ENCODE results near the gene GRIA3. TPM values are rescaled to one million over a fixed set of nuclear protein-coding genes. Genes with fewer than 3 reads are reported as not detected.

The GRIA3 gene
- total RNA-seq, 1 donor from 2014 or later: 12.4 TPM

DNA sequence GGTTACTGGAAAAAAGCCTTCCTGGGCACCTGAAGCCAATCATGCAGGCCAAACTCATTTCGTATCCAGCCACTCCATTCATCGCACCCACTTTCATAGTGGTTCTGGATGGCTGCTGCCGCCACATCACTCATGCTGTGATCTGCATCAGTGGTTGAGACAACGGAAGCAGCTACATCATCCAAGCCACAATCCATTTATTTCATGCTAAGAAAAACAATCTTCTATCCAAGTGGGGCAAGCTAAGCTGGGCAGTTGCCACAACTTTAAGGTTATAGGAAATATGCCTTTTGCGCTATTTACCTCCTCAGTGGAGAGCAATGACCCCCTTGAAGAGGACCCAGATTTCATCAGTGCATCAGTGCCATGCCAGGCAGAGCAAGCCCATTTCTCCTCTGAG, 124.6 kb downstream of the GRIA3 start:
- no peaks in the 10 kb centered on the region for H3K4me1 Mint-ChIP-seq (ENCODE audit: unreplicated experiment)
- DNase-seq (ENCODE audit: extremely low spot score, unreplicated experiment): no peak
- H3K36me3 Mint-ChIP-seq: no peaks in the 10 kb centered on the region

DNA sequence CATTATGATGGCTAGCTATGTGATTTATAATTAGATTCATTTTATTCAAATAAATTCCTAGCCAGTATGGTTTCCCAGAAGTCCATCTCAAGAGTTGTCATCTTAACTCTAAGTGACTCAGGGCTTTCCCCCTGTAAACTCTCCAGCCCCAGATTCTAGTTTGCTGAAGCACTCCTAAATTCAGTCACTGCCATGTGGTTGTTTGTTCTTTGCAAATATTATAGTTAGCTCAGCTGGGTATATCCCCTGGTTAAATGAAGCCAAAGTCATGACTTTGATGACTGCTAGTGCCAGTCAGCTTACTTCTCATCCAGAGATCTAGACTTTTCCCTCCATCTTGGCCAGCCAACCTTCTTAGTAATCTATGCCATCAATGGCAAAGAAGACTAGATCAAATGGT, 126.0 kb downstream of the GRIA3 start:
- TF ChIP-seq, protein P1, sequence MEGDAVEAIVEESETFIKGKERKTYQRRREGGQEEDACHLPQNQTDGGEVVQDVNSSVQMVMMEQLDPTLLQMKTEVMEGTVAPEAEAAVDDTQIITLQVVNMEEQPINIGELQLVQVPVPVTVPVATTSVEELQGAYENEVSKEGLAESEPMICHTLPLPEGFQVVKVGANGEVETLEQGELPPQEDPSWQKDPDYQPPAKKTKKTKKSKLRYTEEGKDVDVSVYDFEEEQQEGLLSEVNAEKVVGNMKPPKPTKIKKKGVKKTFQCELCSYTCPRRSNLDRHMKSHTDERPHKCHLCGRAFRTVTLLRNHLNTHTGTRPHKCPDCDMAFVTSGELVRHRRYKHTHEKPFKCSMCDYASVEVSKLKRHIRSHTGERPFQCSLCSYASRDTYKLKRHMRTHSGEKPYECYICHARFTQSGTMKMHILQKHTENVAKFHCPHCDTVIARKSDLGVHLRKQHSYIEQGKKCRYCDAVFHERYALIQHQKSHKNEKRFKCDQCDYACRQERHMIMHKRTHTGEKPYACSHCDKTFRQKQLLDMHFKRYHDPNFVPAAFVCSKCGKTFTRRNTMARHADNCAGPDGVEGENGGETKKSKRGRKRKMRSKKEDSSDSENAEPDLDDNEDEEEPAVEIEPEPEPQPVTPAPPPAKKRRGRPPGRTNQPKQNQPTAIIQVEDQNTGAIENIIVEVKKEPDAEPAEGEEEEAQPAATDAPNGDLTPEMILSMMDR (conservative IDR thresholded peaks at IDR 0.05): no peak
- Mint-ChIP-seq H3K9me3 (peaks cover 5% of the 10 kb centered on the region), H3K4me3 (no peak overlapping the region), H3K27me3 (no peaks in the 10 kb centered on the region), H3K4me1 (ENCODE audit: unreplicated experiment) (no peaks in the 10 kb centered on the region), H3K36me3 (no peaks in the 10 kb centered on the region), H3K27ac (no peak overlapping the region)
- no peak for DNase-seq (ENCODE audit: extremely low spot score, unreplicated experiment)

More for the DNA sequence above, 124.6 kb downstream of the GRIA3 start:
- H3K9me3 Mint-ChIP-seq: peaks cover 8% of the 10 kb centered on the region
- no peaks in the 10 kb centered on the region for H3K27me3 Mint-ChIP-seq
- no peak overlapping the region for H3K4me3 Mint-ChIP-seq
- no peak overlapping the region for H3K27ac Mint-ChIP-seq
- TF ChIP-seq, protein P1 (conservative IDR thresholded peaks at IDR 0.05): no peak

DNA sequence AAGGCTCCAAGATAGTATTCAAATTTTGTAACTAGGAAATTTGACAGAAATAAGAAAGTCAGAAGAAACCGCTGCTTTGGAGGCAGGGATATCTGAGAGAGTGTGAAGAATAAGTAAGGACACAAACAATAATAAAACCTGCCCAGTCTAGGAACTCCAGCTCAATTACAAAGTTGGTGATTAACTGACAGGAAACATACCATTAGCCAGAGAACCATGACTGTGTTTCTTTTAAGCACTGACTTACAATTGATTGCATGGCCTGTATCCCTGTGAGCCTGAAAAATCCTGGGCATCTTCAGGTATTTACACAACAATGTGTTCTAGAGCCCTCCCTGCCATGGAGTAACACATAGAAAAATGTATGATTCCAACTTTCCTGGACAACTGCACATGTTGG, 127.4 kb downstream of the GRIA3 start:
- Mint-ChIP-seq H3K4me1 (ENCODE audit: unreplicated experiment) (no peaks in the 10 kb centered on the region), H3K27ac (no peak overlapping the region), H3K4me3 (no peak overlapping the region), H3K9me3 (peaks cover 5% of the 10 kb centered on the region), H3K27me3 (no peaks in the 10 kb centered on the region), H3K36me3 (no peaks in the 10 kb centered on the region)
- no peak for DNase-seq (ENCODE audit: extremely low spot score, unreplicated experiment)
- TF ChIP-seq, protein P1 (conservative IDR thresholded peaks at IDR 0.05): no peak

DNA sequence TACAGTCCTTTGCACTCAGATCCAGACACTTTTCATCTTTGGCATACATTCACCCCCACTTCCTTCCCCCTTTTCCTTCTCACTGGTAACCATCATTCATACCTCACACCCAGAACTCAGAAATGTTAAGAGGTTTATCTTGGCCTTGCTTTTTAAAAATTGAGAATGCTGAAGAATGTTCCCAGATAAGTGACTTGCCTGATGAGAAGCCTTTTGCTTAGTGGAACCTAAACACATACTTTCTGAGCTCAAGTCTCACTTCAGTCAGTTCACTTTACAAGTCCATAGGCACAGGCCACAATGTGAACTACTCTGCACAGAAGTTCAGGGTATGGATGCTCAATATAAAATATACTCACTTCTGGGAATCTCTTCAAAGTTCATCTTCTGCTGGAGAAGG, 129.4 kb downstream of the GRIA3 start:
- TF ChIP-seq, protein P1 (conservative IDR thresholded peaks at IDR 0.05): no peak
- no peak overlapping the region for H3K4me3 Mint-ChIP-seq

DNA sequence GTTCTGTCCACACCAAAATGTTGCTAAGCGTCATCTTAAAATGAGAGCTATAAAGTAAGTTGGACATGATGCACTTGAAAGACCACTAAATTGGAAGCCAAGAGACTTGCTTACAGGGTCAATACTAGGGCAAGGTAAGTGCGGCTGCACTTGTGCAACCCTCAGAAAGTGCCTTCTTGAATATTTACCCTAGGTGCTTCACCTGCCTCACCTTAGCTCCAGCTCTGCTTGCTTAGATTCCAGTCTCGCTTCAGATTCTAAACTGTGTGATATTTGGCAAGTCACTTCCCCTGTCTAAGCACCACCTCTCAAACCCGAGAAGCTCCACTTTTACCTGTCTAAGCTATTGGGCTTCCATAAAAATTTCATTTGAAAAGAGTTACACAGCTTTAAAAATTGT, 136.5 kb downstream of the GRIA3 start:
- TF ChIP-seq, protein P1 (conservative IDR thresholded peaks at IDR 0.05): no peak
- Mint-ChIP-seq H3K4me1 (ENCODE audit: unreplicated experiment) (no peaks in the 10 kb centered on the region), H3K4me3 (no peak overlapping the region), H3K27me3 (no peaks in the 10 kb centered on the region), H3K9me3 (peaks cover 11% of the 10 kb centered on the region), H3K27ac (no peak overlapping the region), H3K36me3 (no peaks in the 10 kb centered on the region)
- no peak for DNase-seq (ENCODE audit: extremely low spot score, unreplicated experiment)

More for the DNA sequence above, 129.4 kb downstream of the GRIA3 start:
- DNase-seq (ENCODE audit: extremely low spot score, unreplicated experiment): no peak
- no peaks in the 10 kb centered on the region for H3K27me3 Mint-ChIP-seq
- H3K9me3 Mint-ChIP-seq: peaks cover 11% of the 10 kb centered on the region
- H3K4me1 Mint-ChIP-seq (ENCODE audit: unreplicated experiment): no peaks in the 10 kb centered on the region
- no peaks in the 10 kb centered on the region for H3K36me3 Mint-ChIP-seq
- H3K27ac Mint-ChIP-seq: no peak overlapping the region

DNA sequence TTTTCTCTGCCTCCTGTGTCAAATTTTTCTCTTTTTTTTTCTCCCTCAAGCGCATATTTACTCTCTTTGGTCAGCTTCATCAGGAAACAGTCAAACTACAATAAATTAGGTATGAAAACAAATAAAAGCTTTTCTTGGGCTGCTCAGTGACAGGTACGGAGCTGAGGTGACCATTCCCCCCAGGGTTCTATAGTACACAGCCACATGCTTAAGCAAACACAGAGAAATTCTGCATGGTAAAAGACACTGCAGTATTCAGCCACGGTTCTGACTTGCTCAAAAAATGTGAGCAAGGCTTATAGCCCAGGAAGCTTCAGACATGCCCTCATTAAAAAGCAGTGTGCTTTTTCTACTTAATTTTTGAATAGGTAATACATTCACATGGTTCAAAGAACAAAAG, 138.5 kb downstream of the GRIA3 start:
- TF ChIP-seq, protein P1 (conservative IDR thresholded peaks at IDR 0.05): no peak
- DNase-seq (ENCODE audit: extremely low spot score, unreplicated experiment): no peak
- Mint-ChIP-seq H3K27me3 (no peaks in the 10 kb centered on the region), H3K4me1 (ENCODE audit: unreplicated experiment) (no peaks in the 10 kb centered on the region), H3K27ac (no peak overlapping the region), H3K36me3 (no peaks in the 10 kb centered on the region), H3K9me3 (peaks cover 6% of the 10 kb centered on the region), H3K4me3 (no peak overlapping the region)
